Liver (tissue), 3 donors: ENCODE measurements around the gene PHKB.

Source experiments
- RAD21 ChIP-seq, 2 donors: IDR thresholded peaks; 2 replicates each; pipeline ENCODE4 v1.6.1; 2016; ENCODE audit warnings: antibody characterized with exemption in 2 of 2, mild to moderate bottlenecking in 2 of 2
- YY1 ChIP-seq: IDR thresholded peaks from 2 replicates; pipeline ENCODE4 v1.6.1; 2016; ENCODE audit warnings: antibody characterized with exemption, mild to moderate bottlenecking
- TF ChIP-seq, protein P1 (sequence below): fragments of 150-350 bp; IDR thresholded peaks from 2 replicates; pipeline ENCODE4 v1.5.1; 2017; ENCODE audit warnings: improper control_type of control experiment, low read depth, low read length; ENCODE audit not compliant: missing input control
- donor health status: healthy.
- donor health status: healthy.

DNA sequence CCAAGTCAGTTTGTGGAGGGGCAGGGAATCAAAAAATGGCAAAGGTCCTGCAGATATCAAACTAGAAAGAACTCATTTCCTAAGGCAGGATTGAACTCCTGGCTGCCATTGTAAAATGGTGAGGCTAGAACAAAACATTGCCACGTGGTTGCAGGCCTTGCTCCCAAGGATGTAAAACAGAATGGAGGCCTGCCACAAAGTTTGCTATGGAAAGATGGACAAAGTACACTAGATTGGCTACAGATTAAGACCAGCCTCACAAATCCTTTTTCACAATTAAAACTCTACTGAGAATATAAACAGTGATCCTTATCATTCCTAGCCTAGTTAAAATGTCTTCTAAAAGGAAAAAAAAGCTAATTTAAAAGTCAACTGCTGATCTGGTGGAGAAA lies 30.9 kb downstream of the PHKB start:
- TF ChIP-seq, protein P1, sequence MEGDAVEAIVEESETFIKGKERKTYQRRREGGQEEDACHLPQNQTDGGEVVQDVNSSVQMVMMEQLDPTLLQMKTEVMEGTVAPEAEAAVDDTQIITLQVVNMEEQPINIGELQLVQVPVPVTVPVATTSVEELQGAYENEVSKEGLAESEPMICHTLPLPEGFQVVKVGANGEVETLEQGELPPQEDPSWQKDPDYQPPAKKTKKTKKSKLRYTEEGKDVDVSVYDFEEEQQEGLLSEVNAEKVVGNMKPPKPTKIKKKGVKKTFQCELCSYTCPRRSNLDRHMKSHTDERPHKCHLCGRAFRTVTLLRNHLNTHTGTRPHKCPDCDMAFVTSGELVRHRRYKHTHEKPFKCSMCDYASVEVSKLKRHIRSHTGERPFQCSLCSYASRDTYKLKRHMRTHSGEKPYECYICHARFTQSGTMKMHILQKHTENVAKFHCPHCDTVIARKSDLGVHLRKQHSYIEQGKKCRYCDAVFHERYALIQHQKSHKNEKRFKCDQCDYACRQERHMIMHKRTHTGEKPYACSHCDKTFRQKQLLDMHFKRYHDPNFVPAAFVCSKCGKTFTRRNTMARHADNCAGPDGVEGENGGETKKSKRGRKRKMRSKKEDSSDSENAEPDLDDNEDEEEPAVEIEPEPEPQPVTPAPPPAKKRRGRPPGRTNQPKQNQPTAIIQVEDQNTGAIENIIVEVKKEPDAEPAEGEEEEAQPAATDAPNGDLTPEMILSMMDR, result no peak
- TF ChIP-seq YY1, result no peak
- no peak for TF ChIP-seq RAD21 (IDR thresholded peaks at IDR 0.05)
